Left lobe of liver (tissue), 2 donors: Measurements from ENCODE around the gene STING1. TPM values are rescaled to one million over a fixed set of nuclear protein-coding genes. Genes with fewer than 3 reads are reported as not detected.

Source experiments
- ATAC-seq: fragments of 200-7000 bp; cut with Tn5 transposase; one replicate; pipeline ENCODE4 v1.9.1; 2020; ENCODE audit warnings: mild to moderate bottlenecking, moderate library complexity
- DNase-seq: peaks from one replicate; pipeline ENCODE4 v3.0.0-alpha.2; 2020; ENCODE audit warnings: low spot score
- total RNA-seq: library from RNA; stranded (reverse); gene quantifications from one replicate; pipeline ENCODE4 v1.2.1, GENCODE V29; 2021
- donor health status: DM: no; HTN: no; CAD: no; lungs with moderate emphysema.
- donor health status: DM: no; HTN: yes; CAD: no.

The STING1 gene
- total RNA-seq, 1 donor from 2014 or later = 8.0 TPM

DNA sequence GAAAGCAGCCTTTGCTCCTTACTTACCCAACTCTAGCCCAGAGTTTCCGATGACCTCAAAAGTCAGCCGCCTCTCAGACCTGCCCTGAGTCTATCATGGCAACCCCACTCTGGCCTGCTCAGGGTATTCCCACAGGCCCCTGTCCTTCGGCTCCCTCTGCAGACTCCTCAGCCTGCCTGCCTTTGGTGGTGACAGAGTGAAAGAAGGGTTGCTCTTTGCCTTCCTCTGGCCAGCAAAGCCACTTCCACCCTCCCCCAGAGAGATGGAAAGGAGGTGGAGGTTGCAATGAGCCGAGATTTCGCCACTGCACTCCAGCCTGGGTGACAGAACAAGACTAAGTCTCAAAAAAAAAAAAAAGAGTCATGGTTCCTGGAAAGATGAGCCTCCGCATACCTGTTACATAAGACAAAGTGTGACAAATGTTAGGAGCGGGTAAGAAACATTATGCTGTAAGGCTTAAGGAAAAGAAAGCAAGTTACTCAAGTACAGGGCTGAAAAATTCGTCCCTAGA is 14.1 kb downstream of the STING1 start:
- DNase-seq = no peak
- no peak for ATAC-seq

GRCh38 chr5:139462586-139463276 is 19.8 kb downstream of the STING1 start, which contains the start of gene ECSCR:
TSS of gene ECSCR (minus strand) at chr5:139462743. CDS start at chr5:139462670, 73 bp downstream.
- ATAC-seq (peak; percentile 65), DNase-seq (no peak)

DNA sequence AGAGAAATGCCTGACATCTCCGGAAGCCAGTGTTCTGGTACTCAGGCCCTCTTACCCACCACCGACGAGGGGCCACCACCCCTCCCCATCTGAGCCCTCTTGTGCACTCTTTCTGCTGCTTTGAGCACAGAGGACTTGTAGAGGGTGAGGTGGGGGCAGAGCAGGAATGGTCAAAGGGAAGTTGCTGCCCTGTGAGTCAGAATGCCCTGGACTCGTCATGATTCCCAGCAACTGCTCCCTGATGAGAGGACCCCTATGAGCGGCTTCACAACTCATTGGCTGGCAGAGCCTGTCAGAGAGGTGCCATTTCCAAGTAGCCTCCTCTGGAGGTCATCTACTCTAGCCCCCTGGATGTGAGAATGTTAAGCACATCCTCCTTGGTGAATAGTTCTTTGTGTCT is 20.9 kb downstream of the STING1 start:
- ATAC-seq (no peak), DNase-seq (no peak)

DNA sequence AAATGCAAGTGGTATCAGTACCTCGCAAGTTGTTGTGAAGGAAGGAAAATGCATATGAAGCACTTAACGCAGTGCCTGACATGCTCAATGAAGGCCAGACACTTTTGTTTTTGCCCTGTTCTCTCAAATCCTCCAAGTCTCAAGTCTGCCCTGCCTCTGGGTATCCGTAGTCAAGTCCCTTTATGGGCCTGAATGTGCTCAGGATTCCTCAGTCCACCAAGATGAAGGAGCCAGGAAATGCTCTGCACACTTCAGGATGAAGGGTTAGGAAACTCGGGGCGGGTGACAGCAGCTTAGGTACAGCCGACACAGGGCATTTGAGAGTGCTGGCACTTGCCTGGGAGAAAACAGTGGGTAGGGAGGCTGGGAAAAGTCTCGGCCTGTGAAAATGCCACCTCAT is 21.4 kb downstream of the STING1 start:
- no peak for ATAC-seq
- DNase-seq = no peak

GRCh38 chr5:139460455-139460854 is 22.1 kb downstream of the STING1 start:
- ATAC-seq = no peak

DNA sequence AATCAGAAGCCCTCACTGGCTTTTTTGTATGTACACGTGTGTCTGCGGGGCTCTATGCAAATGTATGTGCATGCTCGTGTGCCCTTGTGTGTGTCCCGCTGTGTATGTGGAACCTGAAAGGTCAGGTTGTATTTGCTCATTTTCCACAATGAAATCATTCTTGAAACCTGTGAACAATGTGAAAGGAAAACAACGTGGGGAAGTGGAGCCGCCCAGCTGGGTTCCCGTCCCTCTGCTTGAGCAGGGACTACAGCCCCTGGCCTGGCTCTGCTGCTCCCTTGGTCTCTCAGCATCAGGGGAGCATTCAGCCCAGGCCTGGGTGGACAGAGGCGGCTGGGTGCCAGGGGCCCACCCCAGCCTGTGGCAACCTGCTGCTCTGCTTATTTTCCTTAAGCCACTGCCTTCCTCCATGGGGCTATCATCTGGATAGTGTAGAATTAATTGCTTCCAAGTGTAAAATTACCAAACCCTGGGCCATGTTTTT is 23.1 kb downstream of the STING1 start:
- ATAC-seq (no peak), DNase-seq (no peak)

More at GRCh38 chr5:139460455-139460854, 22.1 kb downstream of the STING1 start:
- no peak for DNase-seq

- DNase-seq = no peak
- peak; percentile 13 for ATAC-seq
Measured at GRCh38 chr5:139458580-139459407, 23.8 kb downstream of the STING1 start.

GRCh38 chr5:139457653-139458306 is 24.8 kb downstream of the STING1 start:
- no peak for DNase-seq
- no peak for ATAC-seq

DNA sequence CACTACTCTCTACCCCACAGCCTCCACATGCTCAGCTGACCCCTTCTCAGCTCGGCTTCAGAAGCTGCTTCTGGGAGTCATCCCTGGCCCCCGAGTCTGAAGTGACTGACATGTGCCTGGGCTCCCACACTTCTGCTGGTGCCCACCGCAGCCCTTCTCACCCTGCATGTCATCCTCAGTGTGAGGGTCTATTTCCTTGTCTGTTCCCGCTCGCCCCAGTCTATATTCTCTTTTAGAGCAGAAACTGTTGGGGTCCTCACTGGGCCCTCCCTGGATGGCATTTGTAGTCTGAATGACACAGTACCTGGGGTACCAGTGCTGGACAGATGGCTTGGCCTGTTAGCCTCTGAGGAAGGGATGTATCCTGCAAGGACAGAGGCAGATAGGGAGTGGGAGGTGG is 25.3 kb downstream of the STING1 start:
- DNase-seq = no peak
- no peak for ATAC-seq

DNA sequence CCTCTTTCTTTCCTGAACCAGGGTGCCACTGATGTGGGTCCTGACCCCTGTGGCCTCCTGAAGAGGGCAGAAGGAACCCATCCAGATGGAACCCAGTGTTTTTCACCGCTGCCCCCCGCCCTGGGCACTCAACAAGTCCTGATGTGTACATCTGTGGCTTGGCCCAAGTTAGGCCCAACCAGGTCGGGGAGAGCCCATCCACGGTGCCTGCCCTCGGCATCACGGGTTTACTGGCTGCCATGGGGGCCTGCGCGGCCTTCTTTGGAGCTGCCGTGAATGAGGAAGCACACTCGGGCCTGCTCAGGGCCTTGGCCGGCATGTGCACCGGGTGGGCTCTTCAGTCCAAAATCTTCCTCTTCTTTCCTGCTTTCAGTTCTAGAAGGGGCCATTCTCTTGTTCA is 25.8 kb downstream of the STING1 start:
- ATAC-seq (no peak), DNase-seq (no peak)

DNA sequence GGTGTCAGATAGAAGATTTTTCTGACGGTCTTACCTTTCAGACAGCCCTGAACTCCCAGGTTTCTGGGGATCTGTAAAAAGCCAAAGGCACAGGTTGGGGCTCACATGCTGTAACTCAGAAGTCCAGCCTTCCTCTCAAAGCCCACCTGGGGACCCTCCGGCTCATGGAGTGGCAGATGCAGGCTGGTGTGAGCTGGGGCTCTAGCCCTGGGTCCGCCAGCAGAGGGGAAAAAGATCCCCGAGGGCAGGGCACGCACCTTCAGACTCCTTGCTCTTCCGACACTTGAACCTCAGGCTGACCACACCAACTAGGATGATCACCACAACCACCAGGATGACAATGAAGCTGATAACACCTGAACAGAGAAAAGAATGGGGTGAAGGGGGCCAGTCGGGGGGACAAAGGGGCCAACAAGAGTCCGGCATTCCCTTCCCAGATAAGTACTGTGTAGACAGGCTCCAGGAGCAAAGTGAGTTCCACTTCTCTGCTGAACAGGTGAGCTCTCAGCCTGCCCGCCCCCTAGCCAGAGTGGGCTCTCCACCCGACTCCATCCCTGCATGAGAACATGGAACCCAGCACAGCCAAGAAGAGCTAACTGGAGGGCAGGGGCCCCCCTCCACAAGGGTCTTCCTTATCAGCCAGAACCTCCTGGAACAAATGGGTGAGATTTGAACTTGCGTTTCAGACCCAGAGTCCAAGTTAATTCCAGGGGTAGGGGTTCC is 27.8 kb downstream of the STING1 start:
- DNase-seq (no peak), ATAC-seq (no peak)

GRCh38 chr5:139453683-139454567 is 28.6 kb downstream of the STING1 start:
- no peak for ATAC-seq
- DNase-seq = no peak

- ATAC-seq = no peak
- DNase-seq = no peak
Measured at GRCh38 chr5:139451878-139452660, 30.5 kb downstream of the STING1 start.

GRCh38 chr5:139451176-139451575 is 31.4 kb downstream of the STING1 start:
- DNase-seq (no peak), ATAC-seq (no peak)

- ATAC-seq (no peak), DNase-seq (no peak)
Measured at GRCh38 chr5:139446956-139447779, 35.4 kb downstream of the STING1 start.

- no peak for DNase-seq
- ATAC-seq = no peak
Measured at GRCh38 chr5:139445325-139446170, 37.0 kb downstream of the STING1 start.

- DNase-seq (no peak), ATAC-seq (no peak)
Measured at GRCh38 chr5:139443831-139444453, 38.6 kb downstream of the STING1 start.
